BE2C (cell line): ENCODE data around the gene CFAP298.

ENCODE experiments used
- DNase-seq: peaks from one replicate; pipeline ENCODE4 v3.0.0-alpha.2; 2020
- H3K27me3 ChIP-seq: fragments of 250-450 bp; sonication (Bioruptor Pico); 2 replicates; pipeline ENCODE4 v1.5.1; 2020; ENCODE audit warnings: mild to moderate bottlenecking
- H3K36me3 ChIP-seq: fragments of 250-450 bp; sonication (Bioruptor Pico); 2 replicates; pipeline ENCODE4 v1.5.1; 2020; ENCODE audit warnings: mild to moderate bottlenecking
- H3K4me1 ChIP-seq: fragments of 250-450 bp; sonication (Bioruptor Pico); 2 replicates; pipeline ENCODE4 v1.5.1; 2020
- H3K4me3 ChIP-seq: 2 replicates; pipeline ENCODE4 v1.5.1; 2011; ENCODE audit warnings: low read depth, low read length
- H3K9me3 ChIP-seq: fragments of 250-450 bp; sonication (Bioruptor Pico); 2 replicates; pipeline ENCODE4 v1.5.1; 2020
- TF ChIP-seq, protein P1 (sequence below): IDR thresholded peaks from 2 replicates; pipeline ENCODE4 v1.5.1; 2012; ENCODE audit warnings: mild to moderate bottlenecking, low read depth, low read length

CFAP298 gene

GRCh38 chr21:32558106-32558505 is 54.1 kb downstream of the CFAP298 start:
- Histone ChIP-seq H3K4me3 (no peak overlapping the region), H3K9me3 (no peaks in the 10 kb centered on the region), H3K36me3 (no peaks in the 10 kb centered on the region), H3K27me3 (peaks cover 3% of the 10 kb centered on the region; the same call in 1 of the 2 replicates), H3K4me1 (no peaks in the 10 kb centered on the region)
- no peak for DNase-seq
- TF ChIP-seq, protein P1, sequence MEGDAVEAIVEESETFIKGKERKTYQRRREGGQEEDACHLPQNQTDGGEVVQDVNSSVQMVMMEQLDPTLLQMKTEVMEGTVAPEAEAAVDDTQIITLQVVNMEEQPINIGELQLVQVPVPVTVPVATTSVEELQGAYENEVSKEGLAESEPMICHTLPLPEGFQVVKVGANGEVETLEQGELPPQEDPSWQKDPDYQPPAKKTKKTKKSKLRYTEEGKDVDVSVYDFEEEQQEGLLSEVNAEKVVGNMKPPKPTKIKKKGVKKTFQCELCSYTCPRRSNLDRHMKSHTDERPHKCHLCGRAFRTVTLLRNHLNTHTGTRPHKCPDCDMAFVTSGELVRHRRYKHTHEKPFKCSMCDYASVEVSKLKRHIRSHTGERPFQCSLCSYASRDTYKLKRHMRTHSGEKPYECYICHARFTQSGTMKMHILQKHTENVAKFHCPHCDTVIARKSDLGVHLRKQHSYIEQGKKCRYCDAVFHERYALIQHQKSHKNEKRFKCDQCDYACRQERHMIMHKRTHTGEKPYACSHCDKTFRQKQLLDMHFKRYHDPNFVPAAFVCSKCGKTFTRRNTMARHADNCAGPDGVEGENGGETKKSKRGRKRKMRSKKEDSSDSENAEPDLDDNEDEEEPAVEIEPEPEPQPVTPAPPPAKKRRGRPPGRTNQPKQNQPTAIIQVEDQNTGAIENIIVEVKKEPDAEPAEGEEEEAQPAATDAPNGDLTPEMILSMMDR = no peak

DNA sequence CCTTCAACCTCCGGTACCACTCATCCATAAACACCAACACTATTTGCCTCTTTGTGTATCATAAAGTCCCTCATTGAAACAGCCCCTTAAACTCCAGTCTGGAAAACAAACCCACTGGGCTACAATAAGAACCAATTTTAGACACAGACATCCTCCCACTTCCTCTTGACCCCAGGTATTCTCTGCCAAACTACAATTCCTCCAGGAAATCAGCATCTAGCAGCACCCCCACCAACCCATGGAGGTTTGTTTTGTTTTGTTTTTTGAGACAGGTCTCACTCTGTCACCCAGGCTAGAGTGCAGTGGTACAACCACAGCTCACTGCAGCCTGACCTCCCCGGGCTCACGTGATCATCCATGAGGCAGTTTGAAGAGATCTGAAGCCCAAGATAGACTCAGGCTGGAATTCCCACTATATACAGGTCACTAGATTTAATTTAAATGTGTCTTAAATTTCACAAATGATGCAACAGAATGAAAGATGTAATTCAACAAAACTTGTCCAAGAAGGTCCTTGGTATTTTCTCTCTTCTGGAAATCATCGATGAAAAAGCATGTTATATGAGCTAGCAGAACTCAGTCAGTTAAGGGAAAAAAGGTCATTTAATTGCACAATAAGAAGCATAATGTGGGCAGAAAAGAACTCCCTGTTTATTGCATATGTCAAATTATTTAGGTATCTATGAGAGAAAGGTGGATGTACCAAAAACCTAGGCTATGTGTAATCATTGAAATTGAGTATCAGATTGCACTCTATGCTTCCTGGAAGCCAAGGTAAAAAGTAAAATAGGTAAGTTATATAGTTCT is 57.1 kb downstream of the CFAP298 start:
- H3K4me1 ChIP-seq = no peaks in the 10 kb centered on the region
- TF ChIP-seq, protein P1 = no peak
- no peak for DNase-seq
- no peaks in the 10 kb centered on the region for H3K9me3 ChIP-seq
- no peaks in the 10 kb centered on the region for H3K36me3 ChIP-seq
- H3K4me3 ChIP-seq = no peak overlapping the region
- peaks cover 6% of the 10 kb centered on the region; the same call in 1 of the 2 replicates for H3K27me3 ChIP-seq

GRCh38 chr21:32549886-32550285 is 62.3 kb downstream of the CFAP298 start:
- no peak overlapping the region for H3K4me3 ChIP-seq
- H3K4me1 ChIP-seq = no peaks in the 10 kb centered on the region
- DNase-seq = no peak
- H3K9me3 ChIP-seq = no peaks in the 10 kb centered on the region
- H3K36me3 ChIP-seq = no peaks in the 10 kb centered on the region
- TF ChIP-seq, protein P1 = no peak
- H3K27me3 ChIP-seq = peaks cover 19% of the 10 kb centered on the region

- Histone ChIP-seq H3K4me3 (no peak overlapping the region), H3K36me3 (no peaks in the 10 kb centered on the region), H3K9me3 (no peaks in the 10 kb centered on the region), H3K27me3 (peaks cover 19% of the 10 kb centered on the region), H3K4me1 (no peaks in the 10 kb centered on the region)
- DNase-seq = no peak
- TF ChIP-seq, protein P1 = no peak
These were observed 62.7 kb downstream of the CFAP298 start for GRCh38 chr21:32549440-32549839.
